ENCODE measurements around the gene CCK. TPM values are rescaled to one million over a fixed set of nuclear protein-coding genes. Genes with fewer than 3 reads are reported as not detected.

Gene CCK
- polyA plus RNA-seq, 2 of the 4 experiments (the other 2 are of a cell fraction), result 0.16 to 0.36 TPM

- H3K4me3 ChIP-seq, result no peak overlapping the region
- ChIA-PET CTCF (interaction anchor here (1.4 kb wide), 1 partner anchor 19 kb away, joined by 4 read pairs; no protein-coding TSS in a partner anchor), POLR2A (no interaction called here)
- WGBS (ENCODE audit: missing lambda C conversion rate), result 98% methylated on average over 6 of the region's 12 CpGs
- H3K9me3 ChIP-seq, result no peaks in the 10 kb centered on the region
- DNase-seq (ENCODE audit: low read depth in 1 of 2, low spot score in 1 of 2) (no peak), ATAC-seq (no peak), FAIRE-seq (no peak)
- H3K4me2 ChIP-seq, result no peak overlapping the region
- no peaks in the 10 kb centered on the region for H3K4me1 ChIP-seq
- TF ChIP-seq KDM5A (IDR thresholded peaks at IDR 0.05) (no peak), HOXB13 (CRISPR knock-in tag; IDR thresholded peaks at IDR 0.05; ENCODE audit: low read depth) (no peak), ZSCAN20 (CRISPR knock-in tag; IDR thresholded peaks at IDR 0.05) (no peak), BHLHE40 (IDR thresholded peaks at IDR 0.05; ENCODE audit: low read depth, low read length) (no peak), MYC (IDR thresholded peaks at IDR 0.05; ENCODE audit: borderline replicate concordance, low read length) (no peak), ESRRA (IDR thresholded peaks at IDR 0.05; ENCODE audit: borderline replicate concordance, low read length) (no peak), MAX (IDR thresholded peaks at IDR 0.05) (no peak), HDAC2 (IDR thresholded peaks at IDR 0.05) (no peak), POLR2A (IDR thresholded peaks at IDR 0.05; ENCODE audit: low read length) (no peak), EHMT2 (IDR thresholded peaks at IDR 0.05; ENCODE audit: low read depth) (no peak), FOSL2 (IDR thresholded peaks at IDR 0.05) (no peak), FOSL2 (CRISPR knock-in tag; IDR thresholded peaks at IDR 0.05) (no peak)
- TF ChIP-seq, protein P1, sequence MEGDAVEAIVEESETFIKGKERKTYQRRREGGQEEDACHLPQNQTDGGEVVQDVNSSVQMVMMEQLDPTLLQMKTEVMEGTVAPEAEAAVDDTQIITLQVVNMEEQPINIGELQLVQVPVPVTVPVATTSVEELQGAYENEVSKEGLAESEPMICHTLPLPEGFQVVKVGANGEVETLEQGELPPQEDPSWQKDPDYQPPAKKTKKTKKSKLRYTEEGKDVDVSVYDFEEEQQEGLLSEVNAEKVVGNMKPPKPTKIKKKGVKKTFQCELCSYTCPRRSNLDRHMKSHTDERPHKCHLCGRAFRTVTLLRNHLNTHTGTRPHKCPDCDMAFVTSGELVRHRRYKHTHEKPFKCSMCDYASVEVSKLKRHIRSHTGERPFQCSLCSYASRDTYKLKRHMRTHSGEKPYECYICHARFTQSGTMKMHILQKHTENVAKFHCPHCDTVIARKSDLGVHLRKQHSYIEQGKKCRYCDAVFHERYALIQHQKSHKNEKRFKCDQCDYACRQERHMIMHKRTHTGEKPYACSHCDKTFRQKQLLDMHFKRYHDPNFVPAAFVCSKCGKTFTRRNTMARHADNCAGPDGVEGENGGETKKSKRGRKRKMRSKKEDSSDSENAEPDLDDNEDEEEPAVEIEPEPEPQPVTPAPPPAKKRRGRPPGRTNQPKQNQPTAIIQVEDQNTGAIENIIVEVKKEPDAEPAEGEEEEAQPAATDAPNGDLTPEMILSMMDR (IDR thresholded peaks at IDR 0.05), result no peak
- TF ChIP-seq, protein P2, sequence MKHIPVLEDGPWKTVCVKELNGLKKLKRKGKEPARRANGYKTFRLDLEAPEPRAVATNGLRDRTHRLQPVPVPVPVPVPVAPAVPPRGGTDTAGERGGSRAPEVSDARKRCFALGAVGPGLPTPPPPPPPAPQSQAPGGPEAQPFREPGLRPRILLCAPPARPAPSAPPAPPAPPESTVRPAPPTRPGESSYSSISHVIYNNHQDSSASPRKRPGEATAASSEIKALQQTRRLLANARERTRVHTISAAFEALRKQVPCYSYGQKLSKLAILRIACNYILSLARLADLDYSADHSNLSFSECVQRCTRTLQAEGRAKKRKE (CRISPR knock-in tag; IDR thresholded peaks at IDR 0.05; ENCODE audit: low read depth), result no peak
- no peak overlapping the region for H3K27ac ChIP-seq
These were observed 56.1 kb downstream of the CCK start for GRCh38 chr3:42209917-42210316.

Small RNAs within 50 kb of the gene (small RNA-seq; reads per million reads assigned to genes)
- gene RNU4-78P, result 0 reads per million in 6 experiments

Other genes with a start within 250 kb of the CCK start
- 22.3 and 24.5 TPM in 2 replicates for gene TRAK1, start 174.8 kb downstream of the CCK start, polyA plus RNA-seq (2011; rRNA removed)
- gene TRAK1, start 174.8 kb downstream of the CCK start, polyA plus RNA-seq (2017; fragmentation: RNase III; extraction: RNeasy Plus Mini Kit Qiagen cat#74134 plus additional on column Dnase treatment), result 10.3 to 12.9 TPM (median 12.2 TPM) in 3 replicates
- not detected in 2 replicates for gene LYZL4, start 144.4 kb upstream of the CCK start, polyA plus RNA-seq (2011; rRNA removed)
- not detected in 3 replicates for gene LYZL4, start 144.4 kb upstream of the CCK start, polyA plus RNA-seq (2017; fragmentation: RNase III; extraction: RNeasy Plus Mini Kit Qiagen cat#74134 plus additional on column Dnase treatment)
- 0.17 and 0.26 TPM in 2 replicates for gene VIPR1, start 236.5 kb upstream of the CCK start, polyA plus RNA-seq (2011; rRNA removed)
- gene VIPR1, start 236.5 kb upstream of the CCK start, polyA plus RNA-seq (2017; fragmentation: RNase III; extraction: RNeasy Plus Mini Kit Qiagen cat#74134 plus additional on column Dnase treatment), result 0.37 to 0.80 TPM (median 0.49 TPM) in 3 replicates

Measured in A549 (cell line).